RWPE2 (cell line): Measurements from ENCODE around the gene BLOC1S4.

Source experiments
- ATAC-seq: fragments of 200-7000 bp; cut with Tn5 transposase; 3 replicates; pipeline ENCODE4 v1.9.1; 2021; ENCODE audit warnings: low read depth
- DNase-seq: peaks from one replicate; pipeline ENCODE4 v3.0.0-alpha.2; 2020; ENCODE audit warnings: low spot score
- H3K27ac ChIP-seq: fragments of 450-650 bp; 2 replicates; pipeline ENCODE4 v1.5.1; 2017; ENCODE audit warnings: mild to moderate bottlenecking; ENCODE audit not compliant: poor library complexity, severe bottlenecking
- H3K27me3 ChIP-seq: fragments of 250-450 bp; sonication (Bioruptor Pico); 2 replicates; pipeline ENCODE4 v1.5.1; 2021; ENCODE audit warnings: mild to moderate bottlenecking, moderate library complexity; ENCODE audit not compliant: insufficient read depth, poor library complexity, severe bottlenecking
- H3K36me3 ChIP-seq: fragments of 250-450 bp; sonication (Bioruptor Pico); 2 replicates; pipeline ENCODE4 v1.5.1; 2020; ENCODE audit warnings: low read depth, mild to moderate bottlenecking, moderate library complexity
- H3K4me1 ChIP-seq: fragments of 250-450 bp; sonication (Bioruptor Pico); 2 replicates; pipeline ENCODE4 v1.5.1; 2021; ENCODE audit warnings: mild to moderate bottlenecking, moderate library complexity; ENCODE audit not compliant: insufficient read depth, poor library complexity, severe bottlenecking
- H3K4me3 ChIP-seq: fragments of 250-450 bp; sonication (Bioruptor Pico); 2 replicates; pipeline ENCODE4 v1.5.1; 2021; ENCODE audit warnings: mild to moderate bottlenecking, moderate library complexity; ENCODE audit not compliant: severe bottlenecking
- H3K9me3 ChIP-seq: fragments of 250-450 bp; sonication (Bioruptor Pico); 2 replicates; pipeline ENCODE4 v1.5.1; 2021; ENCODE audit warnings: mild to moderate bottlenecking, moderate library complexity; ENCODE audit not compliant: severe bottlenecking
- TF ChIP-seq, protein P1 (sequence below): fragments of 450-650 bp; IDR thresholded peaks from one replicate; pipeline ENCODE4 v1.5.1; 2017; ENCODE audit warnings: mild to moderate bottlenecking, moderate library complexity; ENCODE audit not compliant: poor library complexity, severe bottlenecking

BLOC1S4 gene

GRCh38 chr4:6734165-6734786 is 18.3 kb downstream of the BLOC1S4 start:
- Histone ChIP-seq H3K27ac (no peak overlapping the region), H3K4me1 (peaks cover 9% of the 10 kb centered on the region), H3K36me3 (no peaks in the 10 kb centered on the region), H3K4me3 (no peak overlapping the region), H3K9me3 (no peaks in the 10 kb centered on the region), H3K27me3 (no peaks in the 10 kb centered on the region)
- TF ChIP-seq, protein P1, sequence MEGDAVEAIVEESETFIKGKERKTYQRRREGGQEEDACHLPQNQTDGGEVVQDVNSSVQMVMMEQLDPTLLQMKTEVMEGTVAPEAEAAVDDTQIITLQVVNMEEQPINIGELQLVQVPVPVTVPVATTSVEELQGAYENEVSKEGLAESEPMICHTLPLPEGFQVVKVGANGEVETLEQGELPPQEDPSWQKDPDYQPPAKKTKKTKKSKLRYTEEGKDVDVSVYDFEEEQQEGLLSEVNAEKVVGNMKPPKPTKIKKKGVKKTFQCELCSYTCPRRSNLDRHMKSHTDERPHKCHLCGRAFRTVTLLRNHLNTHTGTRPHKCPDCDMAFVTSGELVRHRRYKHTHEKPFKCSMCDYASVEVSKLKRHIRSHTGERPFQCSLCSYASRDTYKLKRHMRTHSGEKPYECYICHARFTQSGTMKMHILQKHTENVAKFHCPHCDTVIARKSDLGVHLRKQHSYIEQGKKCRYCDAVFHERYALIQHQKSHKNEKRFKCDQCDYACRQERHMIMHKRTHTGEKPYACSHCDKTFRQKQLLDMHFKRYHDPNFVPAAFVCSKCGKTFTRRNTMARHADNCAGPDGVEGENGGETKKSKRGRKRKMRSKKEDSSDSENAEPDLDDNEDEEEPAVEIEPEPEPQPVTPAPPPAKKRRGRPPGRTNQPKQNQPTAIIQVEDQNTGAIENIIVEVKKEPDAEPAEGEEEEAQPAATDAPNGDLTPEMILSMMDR: no peak
- ATAC-seq (no peak), DNase-seq (no peak)

- ATAC-seq: no peak
- TF ChIP-seq, protein P1: no peak
These were observed 23.9 kb downstream of the BLOC1S4 start for GRCh38 chr4:6739920-6740319.

GRCh38 chr4:6740347-6740746 is 24.4 kb downstream of the BLOC1S4 start:
- TF ChIP-seq, protein P1: no peak
- Histone ChIP-seq H3K9me3 (no peaks in the 10 kb centered on the region), H3K4me3 (no peak overlapping the region)

More at GRCh38 chr4:6739920-6740319, 23.9 kb downstream of the BLOC1S4 start:
- no peak overlapping the region for H3K27ac ChIP-seq
- DNase-seq: no peak
- no peaks in the 10 kb centered on the region for H3K27me3 ChIP-seq
- no peaks in the 10 kb centered on the region for H3K36me3 ChIP-seq
- no peaks in the 10 kb centered on the region for H3K4me1 ChIP-seq
- H3K9me3 ChIP-seq: no peaks in the 10 kb centered on the region
- no peak overlapping the region for H3K4me3 ChIP-seq

DNA sequence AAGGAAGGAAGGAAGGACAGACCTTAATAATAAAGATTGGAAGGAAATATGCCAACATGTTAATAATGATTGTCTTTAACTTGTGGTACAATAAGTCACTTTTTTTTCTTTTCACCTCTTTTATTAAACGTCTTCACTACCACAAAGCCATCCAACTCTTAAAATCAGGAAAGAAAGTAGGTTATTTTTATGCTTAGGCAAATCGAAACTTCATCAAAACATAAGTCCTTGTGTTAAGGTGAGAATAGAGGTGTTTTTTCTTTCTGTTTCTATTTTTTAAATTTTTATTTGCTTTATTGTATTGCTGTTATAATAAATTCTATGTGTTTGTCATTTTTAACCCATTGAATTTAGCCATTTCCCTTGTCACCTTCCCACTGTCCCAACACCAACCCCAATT is 26.5 kb downstream of the BLOC1S4 start:
- ATAC-seq (no peak), DNase-seq (no peak)
- H3K27me3 ChIP-seq: no peaks in the 10 kb centered on the region
- H3K4me1 ChIP-seq: peaks cover 5% of the 10 kb centered on the region
- no peaks in the 10 kb centered on the region for H3K36me3 ChIP-seq
- H3K4me3 ChIP-seq: no peak overlapping the region
- TF ChIP-seq, protein P1: no peak
- H3K27ac ChIP-seq: no peak overlapping the region
- no peaks in the 10 kb centered on the region for H3K9me3 ChIP-seq

More at GRCh38 chr4:6740347-6740746, 24.4 kb downstream of the BLOC1S4 start:
- Histone ChIP-seq H3K36me3 (no peaks in the 10 kb centered on the region), H3K27me3 (no peaks in the 10 kb centered on the region), H3K4me1 (no peaks in the 10 kb centered on the region), H3K27ac (no peak overlapping the region)
- DNase-seq (no peak), ATAC-seq (no peak)

GRCh38 chr4:6742989-6743388 is 27.0 kb downstream of the BLOC1S4 start:
- ATAC-seq (no peak), DNase-seq (no peak)
- no peaks in the 10 kb centered on the region for H3K36me3 ChIP-seq
- TF ChIP-seq, protein P1: no peak
- H3K4me3 ChIP-seq: no peak overlapping the region
- H3K27me3 ChIP-seq: no peaks in the 10 kb centered on the region
- H3K27ac ChIP-seq: no peak overlapping the region
- H3K4me1 ChIP-seq: peaks cover 5% of the 10 kb centered on the region
- H3K9me3 ChIP-seq: no peaks in the 10 kb centered on the region
